Retinal pigment epithelial cell (primary cell): Measurements from ENCODE around the gene SP3.

Experiments
- DNase-seq: peaks from one replicate; pipeline ENCODE4 v3.0.0-alpha.2; 2010; ENCODE audit warnings: low read depth
- H3K4me3 ChIP-seq: 2 replicates; pipeline ENCODE4 v1.5.1; 2011; ENCODE audit warnings: mild to moderate bottlenecking, low read length, control low read depth, moderate library complexity
- TF ChIP-seq, protein P1 (sequence below): conservative IDR thresholded peaks from 2 replicates; pipeline ENCODE4 v1.5.1; 2011; ENCODE audit warnings: low read depth, low read length, control low read depth, inconsistent platforms

The SP3 gene

DNA sequence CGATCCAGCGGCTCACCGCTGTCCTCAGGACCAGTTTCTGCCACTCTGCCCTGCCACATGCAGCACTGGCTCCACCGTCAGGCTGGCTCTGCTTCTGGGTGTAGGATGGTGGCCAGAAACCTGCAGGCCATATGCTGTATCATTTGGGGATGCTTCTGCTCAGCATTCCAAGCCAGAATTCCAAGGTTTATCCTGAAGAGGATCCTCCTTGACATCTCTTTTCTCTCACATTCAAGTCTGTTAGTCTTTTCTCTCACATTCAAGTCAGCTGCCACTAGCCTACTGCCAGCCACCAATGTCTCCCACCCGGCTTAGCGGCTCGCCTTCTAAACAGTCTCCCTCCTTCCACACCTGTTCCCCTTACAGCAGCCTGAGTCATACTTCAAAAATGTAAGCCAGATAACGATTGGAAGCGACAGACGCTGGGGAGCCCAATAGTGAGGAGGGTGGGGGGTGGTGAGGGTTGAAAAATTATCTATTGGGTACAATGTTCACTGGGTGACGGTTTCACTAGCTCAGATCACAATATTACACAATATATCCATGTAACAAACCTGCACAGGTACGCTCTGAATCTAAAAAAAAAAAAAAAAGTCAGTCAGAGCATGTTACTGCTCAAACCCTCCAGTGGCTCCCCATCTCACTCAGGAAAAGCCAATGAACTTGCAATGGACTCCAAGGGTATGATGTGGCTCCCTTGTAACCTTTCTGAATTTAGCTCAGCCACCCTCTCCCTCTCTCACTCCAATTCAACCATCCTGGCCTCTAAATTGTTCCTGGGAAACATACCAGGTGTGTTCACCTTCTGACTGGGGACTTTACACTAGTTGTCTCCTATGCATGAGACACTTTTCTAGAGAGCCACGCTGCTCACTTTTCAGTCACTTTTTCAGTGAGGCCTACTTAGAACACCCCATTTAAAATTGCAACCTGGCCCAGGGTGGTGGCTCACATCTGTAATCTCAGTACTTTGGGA lies 38.8 kb upstream of the SP3 start:
- DNase-seq = no peak
- no peak overlapping the region for H3K4me3 ChIP-seq
- TF ChIP-seq, protein P1, sequence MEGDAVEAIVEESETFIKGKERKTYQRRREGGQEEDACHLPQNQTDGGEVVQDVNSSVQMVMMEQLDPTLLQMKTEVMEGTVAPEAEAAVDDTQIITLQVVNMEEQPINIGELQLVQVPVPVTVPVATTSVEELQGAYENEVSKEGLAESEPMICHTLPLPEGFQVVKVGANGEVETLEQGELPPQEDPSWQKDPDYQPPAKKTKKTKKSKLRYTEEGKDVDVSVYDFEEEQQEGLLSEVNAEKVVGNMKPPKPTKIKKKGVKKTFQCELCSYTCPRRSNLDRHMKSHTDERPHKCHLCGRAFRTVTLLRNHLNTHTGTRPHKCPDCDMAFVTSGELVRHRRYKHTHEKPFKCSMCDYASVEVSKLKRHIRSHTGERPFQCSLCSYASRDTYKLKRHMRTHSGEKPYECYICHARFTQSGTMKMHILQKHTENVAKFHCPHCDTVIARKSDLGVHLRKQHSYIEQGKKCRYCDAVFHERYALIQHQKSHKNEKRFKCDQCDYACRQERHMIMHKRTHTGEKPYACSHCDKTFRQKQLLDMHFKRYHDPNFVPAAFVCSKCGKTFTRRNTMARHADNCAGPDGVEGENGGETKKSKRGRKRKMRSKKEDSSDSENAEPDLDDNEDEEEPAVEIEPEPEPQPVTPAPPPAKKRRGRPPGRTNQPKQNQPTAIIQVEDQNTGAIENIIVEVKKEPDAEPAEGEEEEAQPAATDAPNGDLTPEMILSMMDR = no peak

DNA sequence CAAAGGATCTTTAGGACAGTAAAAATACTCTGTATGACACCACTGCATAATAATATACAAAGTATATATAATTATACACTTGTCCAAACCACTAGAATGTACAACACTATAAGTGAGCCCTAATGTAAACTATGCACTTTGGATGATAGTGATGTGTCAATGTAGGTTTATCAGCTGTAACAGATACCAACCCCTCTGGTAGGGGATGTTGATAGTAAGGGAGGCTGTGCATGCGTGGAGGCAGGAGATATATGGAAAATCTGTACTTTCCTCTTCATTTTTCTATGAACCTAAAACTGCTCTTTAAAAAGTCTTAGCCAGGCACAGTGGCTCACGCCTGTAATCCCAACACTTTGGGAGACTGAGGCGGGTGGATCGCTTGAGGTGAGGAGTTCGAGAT lies 37.5 kb upstream of the SP3 start:
- no peak overlapping the region for H3K4me3 ChIP-seq
- no peak for DNase-seq
- TF ChIP-seq, protein P1 = no peak

DNA sequence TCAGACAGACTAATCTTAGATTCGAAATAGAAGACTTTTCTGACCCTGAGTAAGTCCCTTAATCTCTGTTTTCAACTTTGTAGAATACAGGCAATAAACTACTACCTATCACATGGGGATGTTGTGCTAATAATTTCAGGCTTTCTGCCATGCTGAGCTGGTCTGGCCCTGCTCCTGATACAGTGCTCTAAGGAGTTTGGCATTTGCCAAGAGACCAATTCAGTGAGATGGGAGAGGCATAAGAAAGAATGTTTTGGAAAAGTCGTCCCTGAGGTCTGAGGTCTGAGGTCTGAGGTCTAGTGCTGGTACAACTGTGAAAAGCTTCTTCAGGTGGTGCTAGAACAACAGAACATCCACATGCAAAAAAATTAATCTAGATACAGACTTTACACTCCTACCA lies 35.9 kb upstream of the SP3 start:
- TF ChIP-seq, protein P1 = no peak
- DNase-seq = no peak
- no peak overlapping the region for H3K4me3 ChIP-seq

DNA sequence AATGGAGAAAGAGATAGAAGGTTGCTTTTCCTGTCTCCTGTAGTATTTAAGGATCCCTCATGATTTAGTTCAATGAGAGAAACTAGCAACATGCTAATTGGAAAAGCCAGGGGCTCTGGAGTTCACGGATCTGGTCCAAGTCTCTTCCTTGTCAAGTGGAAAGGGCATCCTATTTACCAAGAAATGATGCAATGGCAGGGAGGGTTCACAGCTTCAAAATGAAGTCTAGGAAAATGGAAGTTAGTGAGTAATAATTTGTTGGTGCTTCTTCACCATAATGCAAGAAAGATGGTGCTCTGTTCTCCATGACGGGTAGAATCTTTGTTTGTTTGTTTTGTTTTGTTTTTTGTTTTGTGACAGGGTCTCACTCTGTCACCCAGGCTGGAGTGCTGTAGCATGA lies 34.6 kb upstream of the SP3 start:
- DNase-seq = no peak
- H3K4me3 ChIP-seq = no peak overlapping the region
- TF ChIP-seq, protein P1 = no peak

DNA sequence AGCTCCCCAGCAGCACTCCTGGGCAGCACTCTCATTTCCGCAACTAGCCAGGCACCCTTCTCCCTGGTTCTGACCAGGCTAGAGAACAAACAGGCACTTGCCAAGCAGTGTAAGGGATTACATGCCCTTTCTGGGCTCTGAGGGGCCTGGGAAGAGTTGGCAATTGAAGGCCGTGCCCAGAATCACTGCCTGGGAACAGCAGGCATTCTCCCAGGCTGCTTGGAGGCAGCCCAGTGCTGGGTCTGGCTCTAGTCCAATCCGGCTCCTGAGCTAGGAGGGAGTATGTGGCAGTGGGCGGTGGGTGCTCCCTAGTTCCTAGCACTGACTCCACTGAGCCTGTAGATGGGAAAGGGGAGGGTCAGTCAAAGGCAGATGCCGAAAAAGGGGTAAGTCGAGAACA lies 34.1 kb upstream of the SP3 start:
- H3K4me3 ChIP-seq = no peak overlapping the region
- DNase-seq = no peak
- TF ChIP-seq, protein P1 = no peak

DNA sequence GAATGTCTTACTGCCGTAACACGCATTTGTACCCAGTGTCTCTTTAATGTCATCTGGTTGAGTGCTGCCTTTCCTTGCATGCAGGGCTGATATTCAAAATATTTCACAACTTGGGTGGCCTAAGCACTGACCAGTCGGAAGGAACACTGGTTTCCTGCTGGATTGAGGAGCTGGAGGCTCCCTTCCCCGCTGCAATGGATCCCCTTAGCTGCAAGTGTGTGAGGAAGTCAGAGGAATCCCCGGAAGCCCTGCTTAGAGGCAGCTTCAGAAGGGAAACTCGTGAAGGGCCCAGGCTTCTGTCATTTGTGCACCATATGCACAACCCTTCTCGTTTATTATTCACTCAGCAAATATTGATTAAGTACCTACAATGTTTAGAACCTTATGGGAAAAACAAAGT lies 33.2 kb upstream of the SP3 start:
- DNase-seq = no peak

DNA sequence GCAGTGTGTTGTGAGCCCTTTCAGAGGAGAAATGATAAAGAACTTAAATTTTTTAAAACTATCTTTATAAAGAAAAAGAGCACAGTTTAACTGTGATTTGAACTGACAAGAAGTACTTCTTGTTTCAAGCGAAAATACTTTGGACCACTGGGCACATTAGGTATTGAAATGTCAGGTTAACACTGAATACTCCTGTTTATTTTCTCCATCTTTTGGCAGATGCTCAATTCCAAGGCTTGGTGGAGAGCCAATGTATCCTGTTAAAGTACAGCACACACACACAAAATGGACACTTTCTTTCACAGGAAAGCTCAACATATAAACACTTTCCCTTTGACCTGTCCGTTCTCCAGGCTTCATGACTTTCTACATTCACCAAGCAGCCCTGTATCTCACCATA lies 32.6 kb upstream of the SP3 start:
- TF ChIP-seq, protein P1 = no peak
- no peak for DNase-seq
- H3K4me3 ChIP-seq = no peak overlapping the region

More for the DNA sequence above, 33.2 kb upstream of the SP3 start:
- TF ChIP-seq, protein P1 = no peak
- H3K4me3 ChIP-seq = no peak overlapping the region
